Thyroid gland (tissue), 4 donors: ENCODE results near the gene NCKAP5L.

Source experiments
- CTCF ChIP-seq, 6 experiments: fragments of 200-600 bp in 3 of 6; fragments of 450-650 bp in 3 of 6; sonication (generic) in 3 of 6; IDR thresholded peaks; one replicate each; pipeline ENCODE4 v1.5.1; 2016 to 2019; ENCODE audit warnings: antibody characterized with exemption in 6 of 6, mild to moderate bottlenecking in 2 of 6, inconsistent platforms in 1 of 6, moderate library complexity in 1 of 6
- POLR2A ChIP-seq, 2 donors: fragments of 450-650 bp; IDR thresholded peaks; one replicate each; pipeline ENCODE4 v1.6.1; 2017; ENCODE audit warnings: antibody characterized with exemption in 2 of 2, mild to moderate bottlenecking in 2 of 2, moderate library complexity in 1 of 2

- TF ChIP-seq CTCF (IDR thresholded peaks at IDR 0.05), result no peak
- TF ChIP-seq POLR2A (IDR thresholded peaks at IDR 0.05), result no peak
Observed at GRCh38 chr12:49798934-49799333, 29.3 kb downstream of the NCKAP5L start.
